H7 (cell line): Measurements from ENCODE around the gene NOP14. TPM values are rescaled to one million over a fixed set of nuclear protein-coding genes. Genes with fewer than 3 reads are reported as not detected.

Experiments used
- total RNA-seq: library from RNA; depleted of rRNA; stranded (reverse); fragments of >200 nt; shearing (Covaris generic); gene quantifications from 2 replicates; pipeline ENCODE4 v1.2.3, GENCODE V29; 2014; rRNA removed

Gene NOP14
- total RNA-seq, 1 experiment from 2014 or later = 17.3 TPM

Other genes starting within 250 kb of the NOP14 start
- 44.6 and 51.3 TPM in 2 replicates for gene TNIP2, start 207.1 kb downstream of the NOP14 start, total RNA-seq
- 20.4 and 35.5 TPM in 2 replicates for gene SH3BP2, start 170.3 kb downstream of the NOP14 start, total RNA-seq
- gene ADD1, start 119.6 kb downstream of the NOP14 start, total RNA-seq = 201 and 224 TPM in 2 replicates
- 0.48 and 1.9 TPM in 2 replicates for gene GRK4, start 165 bp upstream of the NOP14 start, total RNA-seq
- not detected in 2 replicates for gene HTT-AS, start 111.1 kb upstream of the NOP14 start, total RNA-seq
- gene HTT, start 111.3 kb upstream of the NOP14 start, total RNA-seq = 24.4 and 31.5 TPM in 2 replicates